HG03159 (cell line): ENCODE measurements around the gene ATP6V1G2.
A peak's percentile ranks its signal among the peaks of the same experiment; 100 is the strongest.

Experiments
- ATAC-seq: cut with Tn5 transposase; IDR thresholded peaks from one replicate; pipeline ENCODE4 v1.9.1; 2021; ENCODE audit warnings: mild to moderate bottlenecking, moderate library complexity; ENCODE audit not compliant: unreplicated experiment

Gene ATP6V1G2

GRCh38 chr6:31548544-31548873 lies 2.1 kb upstream of the ATP6V1G2 start:
- ATAC-seq, result no peak

DNA sequence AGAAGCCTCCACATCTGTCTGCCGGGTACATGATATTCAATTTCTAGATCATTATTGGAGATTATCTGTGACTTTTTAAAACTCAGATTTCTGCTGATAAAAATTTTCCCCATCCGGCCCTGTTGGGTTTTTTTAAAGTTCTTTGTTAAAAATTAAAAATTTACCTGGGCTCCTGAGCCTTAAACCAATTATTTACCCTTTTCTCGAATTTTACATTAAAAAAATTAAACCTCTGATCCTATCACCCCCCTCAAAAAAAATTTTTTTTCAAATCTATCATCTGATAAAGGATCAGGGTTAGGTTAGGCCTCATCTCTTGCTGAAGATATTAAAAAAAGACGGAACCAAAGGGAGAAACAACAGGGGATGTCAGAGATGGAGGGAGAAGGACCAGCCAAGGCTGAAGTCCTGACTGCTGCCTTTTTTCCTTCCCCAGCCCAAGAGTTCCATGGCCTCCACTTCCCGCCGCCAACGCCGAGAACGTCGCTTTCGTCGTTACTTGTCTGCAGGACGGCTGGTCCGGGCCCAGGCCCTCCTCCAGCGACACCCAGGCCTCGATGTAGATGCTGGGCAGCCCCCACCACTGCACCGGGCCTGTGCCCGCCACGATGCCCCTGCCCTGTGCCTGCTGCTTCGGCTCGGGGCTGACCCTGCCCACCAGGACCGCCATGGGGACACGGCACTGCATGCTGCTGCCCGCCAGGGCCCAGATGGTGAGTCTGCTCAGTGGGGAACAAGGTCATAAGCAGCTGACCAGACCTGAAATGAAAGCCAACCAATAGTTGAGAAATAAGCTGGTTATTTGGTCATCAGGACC lies 1.5 kb upstream of the ATP6V1G2 start:
- no peak for ATAC-seq

DNA sequence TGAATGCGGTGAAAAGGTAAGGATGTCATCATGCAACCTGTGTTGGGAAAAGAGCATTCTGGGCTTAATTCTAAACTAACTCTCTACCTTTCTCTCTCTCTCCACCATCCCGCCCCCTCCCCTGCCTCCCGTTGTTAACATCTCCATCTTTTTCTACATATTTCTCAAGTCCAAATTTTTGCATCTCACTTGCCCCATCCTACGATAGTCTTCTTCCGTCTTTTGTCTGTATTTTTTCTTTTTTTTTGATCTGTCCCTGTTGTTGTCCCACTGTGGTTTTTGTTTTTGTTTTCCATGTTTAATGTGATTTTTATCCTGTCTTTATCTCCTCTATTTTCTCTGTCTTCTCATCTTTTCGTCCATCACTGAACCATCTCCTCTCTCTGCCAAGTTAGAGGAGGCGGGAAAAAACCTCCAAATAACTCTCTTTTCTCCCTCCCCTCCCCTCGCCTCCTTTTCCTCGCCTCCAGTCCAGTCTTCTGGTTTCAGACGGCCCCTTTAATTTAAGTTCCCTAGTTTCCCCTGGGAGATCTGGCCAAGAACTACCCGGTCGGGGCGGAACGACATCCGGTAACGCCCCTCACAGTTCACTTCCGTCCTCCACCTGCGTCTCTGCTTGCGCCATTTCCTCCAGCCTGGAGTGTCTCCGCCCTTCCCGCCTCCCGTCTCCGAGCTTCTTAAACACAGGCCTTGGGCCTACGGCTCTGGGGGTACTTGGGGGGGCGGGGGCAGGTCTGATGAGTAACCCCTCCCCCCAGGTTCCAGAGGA lies 734 bp upstream of the ATP6V1G2 start, which contains the start of gene NFKBIL1:
NFKBIL1 (plus strand) TSS at position 651 of the 769 bp plus-strand sequence; CDS start at position 738, 87 bp downstream.
- ATAC-seq, result peak; percentile 60

DNA sequence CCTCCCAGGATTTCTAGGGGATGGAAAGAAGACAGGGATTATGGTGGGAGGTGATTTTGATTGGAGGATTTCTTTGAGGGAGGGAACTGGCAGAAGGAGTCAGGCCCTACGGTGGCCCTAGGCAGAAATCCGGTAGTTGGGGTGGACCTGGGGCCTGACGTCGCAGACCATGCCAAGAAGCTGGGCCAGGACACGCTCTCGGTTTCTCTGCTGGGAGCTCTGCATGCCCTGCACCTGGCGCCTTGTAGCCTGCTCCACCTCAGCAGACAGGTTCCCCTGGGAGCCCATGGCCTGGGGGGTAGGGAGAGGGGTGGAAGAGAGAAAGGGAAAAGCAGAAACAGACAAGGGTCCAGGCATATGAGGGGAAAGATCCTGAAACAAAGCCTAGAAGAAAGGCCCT lies 1.1 kb downstream of the ATP6V1G2 start:
- ATAC-seq, result no peak

DNA sequence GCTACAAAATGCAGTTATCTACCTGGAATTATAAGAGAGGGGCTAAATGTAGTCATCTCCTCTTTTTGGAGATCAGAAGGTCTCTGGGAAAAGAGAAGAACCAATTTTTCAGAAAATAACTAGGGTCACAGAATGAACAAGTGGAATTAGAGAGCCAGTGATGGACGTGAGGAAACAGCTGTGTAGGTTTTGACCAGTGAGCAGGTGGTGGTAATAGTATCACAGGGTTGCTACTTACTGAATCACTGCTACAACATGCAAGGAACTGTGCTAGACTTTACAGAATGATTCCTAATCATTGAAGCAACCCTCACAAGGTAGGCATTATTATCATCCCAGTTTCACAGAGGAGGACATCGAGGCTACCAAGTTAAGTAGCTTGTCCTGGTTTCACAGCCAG lies 1.7 kb downstream of the ATP6V1G2 start:
- no peak for ATAC-seq

DNA sequence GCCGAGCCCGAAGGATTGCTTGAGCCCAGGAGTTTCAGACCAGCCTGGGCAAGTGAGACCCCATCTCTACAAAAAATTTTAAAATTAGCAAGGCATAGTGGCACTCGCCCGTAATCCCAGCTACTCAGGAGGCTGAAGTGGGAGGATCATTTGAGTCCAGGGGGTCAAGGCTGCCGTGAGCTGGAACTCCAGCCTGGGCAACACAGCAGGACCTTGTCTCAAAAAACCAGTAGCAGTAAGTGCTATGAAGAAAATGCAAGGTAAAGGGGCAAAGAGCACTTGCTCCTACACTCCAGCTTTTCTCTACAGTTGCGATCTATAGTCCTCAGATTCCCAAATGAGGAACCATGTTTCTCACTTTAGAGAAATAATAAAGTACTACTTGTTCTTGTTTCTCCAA lies 2.8 kb downstream of the ATP6V1G2 start:
- no peak for ATAC-seq

DNA sequence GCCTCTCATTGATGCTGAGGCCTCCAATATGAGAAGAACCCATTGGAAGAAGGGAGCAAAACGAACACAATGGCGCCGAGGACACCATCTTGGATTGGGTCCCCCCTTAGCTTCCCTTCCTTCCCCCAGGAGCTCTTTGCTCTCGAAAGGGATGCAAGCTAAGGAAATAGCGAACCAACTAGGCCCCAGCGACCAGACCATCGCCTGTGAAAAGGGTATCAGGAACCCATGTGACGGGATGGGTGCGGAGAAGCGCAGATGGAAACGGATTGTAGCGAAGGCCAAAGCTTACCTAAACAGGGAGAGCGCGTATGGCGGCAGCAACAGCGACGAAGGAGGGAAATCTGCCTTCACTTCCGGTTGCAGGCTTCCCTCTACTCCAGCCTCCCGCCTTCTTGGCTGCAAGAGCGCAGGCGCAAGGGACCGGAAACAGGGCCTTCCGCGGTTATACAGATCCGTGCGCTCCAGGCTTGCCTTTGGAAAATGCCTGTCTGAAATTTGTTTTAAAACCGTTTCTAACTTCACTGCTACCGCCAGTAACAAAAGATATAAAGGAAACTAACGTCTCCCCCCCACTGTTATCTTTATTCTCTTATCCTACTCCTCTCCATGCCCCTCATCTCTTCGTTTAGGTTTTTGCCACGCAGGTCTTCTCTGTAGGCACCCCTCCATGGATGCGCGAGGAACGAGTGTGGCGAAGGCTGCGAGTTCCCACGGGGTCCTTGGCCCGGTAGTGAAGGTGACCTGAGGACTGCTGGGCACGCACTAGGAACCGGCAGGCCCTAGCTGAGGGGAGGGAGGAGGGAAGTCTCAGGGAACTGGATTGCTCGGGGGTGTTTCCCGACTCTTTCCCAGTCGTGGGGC lies 4.5 kb downstream of the ATP6V1G2 start, which contains the start of gene DDX39B:
DDX39B (minus strand) TSS at position 346 of the 864 bp plus-strand sequence. CDS start 1,471 bp downstream, outside the sequence.
- ATAC-seq, result peak; percentile 52

- ATAC-seq, result peak; percentile 31
These were observed 5.2 kb downstream of the ATP6V1G2 start for GRCh38 chr6:31541059-31541657.

DNA sequence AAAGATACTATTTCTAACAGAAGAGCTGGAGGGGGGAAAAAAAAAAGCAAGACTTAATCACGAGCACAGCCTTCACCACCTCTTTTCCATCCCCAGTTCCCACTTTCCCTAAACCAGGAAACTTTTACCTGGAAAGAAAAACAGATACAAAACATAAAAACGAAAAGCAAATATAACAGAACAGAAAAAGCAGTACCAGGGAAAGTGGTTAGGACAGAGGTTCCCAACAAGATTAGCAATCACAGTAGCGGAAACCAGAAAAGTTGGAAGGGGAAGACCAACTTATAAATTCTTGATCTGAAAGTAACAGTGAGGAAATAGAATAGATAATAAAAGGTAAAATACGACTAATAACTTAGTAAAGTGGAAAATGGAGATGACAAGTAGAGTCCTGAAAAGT lies 5.8 kb downstream of the ATP6V1G2 start:
- ATAC-seq, result no peak

- no peak for ATAC-seq
These were observed 7.5 kb downstream of the ATP6V1G2 start for GRCh38 chr6:31538805-31539400.

DNA sequence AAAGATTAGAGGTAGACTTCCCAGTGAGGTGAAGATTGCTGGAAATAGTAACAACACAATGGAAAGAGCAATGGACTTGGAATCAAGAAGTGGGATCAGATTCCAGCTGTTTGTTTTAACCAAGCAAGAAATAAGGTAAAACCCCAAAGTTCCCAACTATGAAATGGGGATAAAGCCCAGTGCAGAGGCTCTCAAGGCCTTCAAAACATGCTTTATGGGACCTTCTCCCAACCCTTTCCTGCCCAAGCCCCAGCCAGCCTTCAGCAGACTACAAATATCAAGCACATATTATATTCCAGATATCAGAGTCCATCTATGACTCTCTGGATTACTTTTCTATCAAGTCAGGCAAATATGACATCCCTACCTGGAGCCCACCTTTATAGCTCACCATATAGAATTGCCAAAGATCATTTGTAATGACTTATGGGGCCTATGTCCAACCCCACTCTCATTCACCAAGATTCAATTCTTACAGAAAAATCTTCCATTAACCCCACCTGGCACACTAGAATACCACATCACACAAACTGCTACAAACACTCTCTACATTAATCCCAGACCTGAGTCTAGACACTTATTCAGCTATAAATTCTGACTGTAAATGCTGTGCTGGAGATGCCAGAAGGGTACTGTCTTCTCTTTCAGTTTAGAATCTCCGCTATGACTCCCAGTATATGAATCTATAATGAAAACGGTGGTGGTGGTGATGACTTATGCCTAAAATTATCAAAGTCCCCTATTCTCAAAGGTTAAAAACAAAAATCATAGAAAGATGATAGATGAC lies 10.7 kb downstream of the ATP6V1G2 start:
- no peak for ATAC-seq

DNA sequence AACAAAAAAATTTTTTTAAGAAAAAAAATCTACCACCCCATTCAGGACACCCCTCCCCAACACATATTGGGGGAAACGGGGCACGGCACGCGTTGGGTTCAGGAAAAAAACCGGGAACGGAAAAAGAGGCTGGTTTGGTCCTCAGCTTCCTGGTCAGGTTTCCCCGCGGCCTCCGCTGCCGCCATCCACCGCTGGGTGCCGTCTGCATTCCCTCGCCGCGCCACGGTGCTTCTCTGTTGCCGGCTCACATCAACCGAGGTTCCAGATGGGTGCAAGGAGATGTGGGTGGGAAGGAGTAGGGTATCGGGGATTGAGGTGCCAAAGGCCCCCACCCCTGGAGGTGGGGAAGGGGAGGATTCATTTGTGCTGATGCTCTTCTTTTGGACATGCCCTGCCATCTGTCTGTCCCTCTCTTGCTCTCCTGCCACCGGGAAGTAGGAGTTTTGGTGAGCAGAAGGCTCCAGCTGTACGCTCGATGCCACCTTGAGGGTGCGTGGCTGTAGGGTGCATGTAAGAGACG lies 11.8 kb downstream of the ATP6V1G2 start:
- ATAC-seq, result no peak

- no peak for ATAC-seq
These were observed 12.4 kb downstream of the ATP6V1G2 start for GRCh38 chr6:31534011-31534410.

DNA sequence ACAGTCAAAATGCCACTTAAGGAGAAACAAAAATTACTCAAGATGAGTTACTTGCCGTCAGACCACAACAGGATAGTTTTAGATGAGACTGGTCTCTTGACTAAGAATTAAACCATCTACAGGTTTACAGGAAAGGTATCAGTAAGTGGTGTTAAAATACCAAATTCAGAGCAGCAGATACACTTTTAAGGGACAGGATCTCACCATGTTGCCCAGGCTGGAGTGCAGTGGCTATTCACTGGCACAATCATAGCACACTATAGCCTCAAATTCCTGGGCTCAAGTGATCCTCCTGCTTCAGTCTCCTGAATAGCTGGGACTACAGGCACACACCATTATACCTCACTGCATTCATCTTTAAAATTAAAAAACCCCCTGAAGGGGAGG lies 13.0 kb downstream of the ATP6V1G2 start:
- ATAC-seq, result no peak

GRCh38 chr6:31532644-31533454 lies 13.6 kb downstream of the ATP6V1G2 start:
- ATAC-seq, result no peak

DNA sequence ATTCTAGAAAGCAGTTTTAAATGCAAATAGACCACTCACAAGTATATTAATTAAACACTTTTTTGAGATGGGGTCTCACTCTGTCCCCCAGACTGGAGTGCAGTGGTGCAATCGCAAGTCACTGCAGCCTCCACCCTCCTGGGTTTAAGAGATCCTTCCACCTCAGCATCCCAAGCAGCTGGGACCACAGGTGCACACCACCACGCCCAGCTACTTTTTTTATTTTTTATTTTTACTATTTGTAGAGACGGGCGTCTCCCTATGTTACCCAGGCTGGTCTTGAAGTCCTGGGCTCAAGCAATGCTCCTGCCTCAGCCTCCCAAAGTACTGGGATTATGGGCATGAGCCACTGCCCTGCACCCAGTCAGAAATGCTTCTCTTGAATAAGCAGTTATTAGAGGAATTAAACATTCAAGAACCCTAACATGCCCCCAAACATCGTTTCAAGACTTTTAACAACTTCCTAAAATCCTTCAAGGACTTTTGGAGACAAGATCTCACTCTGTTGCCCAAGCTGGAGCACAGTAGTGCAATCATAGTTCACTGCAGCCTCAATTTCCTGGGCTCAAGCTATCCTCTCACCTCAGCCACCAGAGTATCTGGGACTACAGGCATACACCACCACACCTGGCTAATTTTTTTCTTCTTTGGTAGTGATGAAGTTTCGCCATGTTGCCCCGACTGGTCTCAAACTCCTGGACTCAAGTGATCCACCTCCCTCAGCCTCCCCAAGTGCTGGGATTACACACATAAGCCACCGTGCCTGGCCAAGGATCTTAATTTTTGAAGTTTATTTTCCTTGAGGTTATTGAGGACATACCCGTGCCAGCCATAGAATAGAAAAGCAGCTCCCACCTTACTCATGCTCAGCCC lies 14.4 kb downstream of the ATP6V1G2 start:
- no peak for ATAC-seq

DNA sequence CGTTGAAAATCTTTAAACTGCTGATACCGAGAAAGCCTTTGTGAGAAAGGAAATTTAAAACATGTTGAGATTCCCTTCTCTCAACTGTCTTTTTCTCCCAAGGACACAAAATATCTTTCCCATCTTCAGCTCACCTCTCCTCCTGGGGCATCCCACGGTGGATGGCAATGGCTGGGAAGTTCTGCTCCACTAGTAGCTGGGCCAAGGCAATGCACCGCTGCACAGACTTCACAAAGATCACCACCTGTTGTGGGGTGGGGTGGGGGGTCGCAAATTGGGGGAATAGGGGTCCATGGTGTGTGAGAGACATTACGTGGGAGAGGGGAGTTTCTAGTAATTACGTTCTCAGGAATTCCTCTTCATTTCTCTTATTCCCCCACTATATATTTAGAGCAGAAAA lies 15.2 kb downstream of the ATP6V1G2 start:
- no peak for ATAC-seq

- ATAC-seq, result no peak
These were observed 15.7 kb downstream of the ATP6V1G2 start for GRCh38 chr6:31530659-31531058.
